Right atrium auricular region (tissue), 2 donors: ENCODE results near the gene ERBB4. TPM values are rescaled to one million over a fixed set of nuclear protein-coding genes. Genes with fewer than 3 reads are reported as not detected.

Experiments used
- DNase-seq: peaks from one replicate; pipeline ENCODE4 v3.0.0-alpha.2; 2019; ENCODE audit warnings: low spot score
- H3K27ac ChIP-seq, 2 donors: fragments of 200-600 bp; sonication (generic); 1 replicate in 1 of 2; 2 replicates in 1 of 2; pipeline ENCODE4 v1.5.1; 2016 to 2019
- H3K27me3 ChIP-seq, 2 donors: fragments of 200-600 bp; sonication (generic); one replicate each; pipeline versions ENCODE4 v1.5.1 to v1.6.0; 2017 to 2019
- H3K36me3 ChIP-seq: fragments of 200-600 bp; sonication (generic); one replicate; pipeline ENCODE4 v1.5.1; 2016
- H3K4me1 ChIP-seq, 2 donors: fragments of 200-600 bp; sonication (generic); one replicate each; pipeline versions ENCODE4 v1.5.1 to v1.6.0; 2017 to 2019
- H3K4me3 ChIP-seq, 2 donors: fragments of 200-600 bp; sonication (generic); 1 replicate in 1 of 2; 2 replicates in 1 of 2; pipeline ENCODE4 v1.5.1; 2017 to 2019; ENCODE audit warnings: mild to moderate bottlenecking in 1 of 2, moderate library complexity in 1 of 2
- H3K9me3 ChIP-seq, 2 donors: fragments of 200-600 bp; sonication (generic); one replicate each; pipeline ENCODE4 v1.5.1; 2019
- total RNA-seq, 2 donors: library from RNA; depleted of rRNA; stranded (reverse); fragments of >200 nt; gene quantifications; one replicate each; pipeline ENCODE4 v1.1.0, GENCODE V29; 2016
- TF ChIP-seq, protein P1 (sequence below), 2 donors: fragments of 200-600 bp; sonication (generic); IDR thresholded peaks; one replicate each; pipeline ENCODE4 v1.5.1; 2019; ENCODE audit warnings: antibody characterized with exemption in 2 of 2

ERBB4 gene
- total RNA-seq, 2 donors from 2014 or later = 12.4 to 22.4 TPM

DNA sequence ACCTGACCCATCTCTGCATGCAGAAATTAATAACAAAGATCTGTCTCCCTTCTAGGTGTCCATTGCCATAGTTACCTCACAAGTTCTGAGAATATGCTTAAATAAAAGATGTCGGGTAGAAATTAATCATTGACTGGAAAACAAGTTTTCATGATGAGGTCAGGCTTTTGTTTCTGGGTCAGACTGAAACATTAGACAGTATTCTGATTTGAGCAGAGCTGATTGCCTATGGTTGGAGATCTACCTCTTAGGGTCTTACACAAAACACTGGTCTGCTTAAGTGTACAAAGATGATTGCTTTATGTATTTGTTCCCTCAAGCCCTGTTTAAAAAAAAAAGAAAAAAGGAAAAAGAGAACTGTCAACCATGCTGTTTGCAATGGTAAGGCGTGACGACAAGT, 1025.8 kb downstream of the ERBB4 start:
- H3K36me3 ChIP-seq = no peaks in the 10 kb centered on the region
- H3K4me1 ChIP-seq = no peaks in the 10 kb centered on the region
- H3K4me3 ChIP-seq = no peak overlapping the region
- TF ChIP-seq, protein P1, sequence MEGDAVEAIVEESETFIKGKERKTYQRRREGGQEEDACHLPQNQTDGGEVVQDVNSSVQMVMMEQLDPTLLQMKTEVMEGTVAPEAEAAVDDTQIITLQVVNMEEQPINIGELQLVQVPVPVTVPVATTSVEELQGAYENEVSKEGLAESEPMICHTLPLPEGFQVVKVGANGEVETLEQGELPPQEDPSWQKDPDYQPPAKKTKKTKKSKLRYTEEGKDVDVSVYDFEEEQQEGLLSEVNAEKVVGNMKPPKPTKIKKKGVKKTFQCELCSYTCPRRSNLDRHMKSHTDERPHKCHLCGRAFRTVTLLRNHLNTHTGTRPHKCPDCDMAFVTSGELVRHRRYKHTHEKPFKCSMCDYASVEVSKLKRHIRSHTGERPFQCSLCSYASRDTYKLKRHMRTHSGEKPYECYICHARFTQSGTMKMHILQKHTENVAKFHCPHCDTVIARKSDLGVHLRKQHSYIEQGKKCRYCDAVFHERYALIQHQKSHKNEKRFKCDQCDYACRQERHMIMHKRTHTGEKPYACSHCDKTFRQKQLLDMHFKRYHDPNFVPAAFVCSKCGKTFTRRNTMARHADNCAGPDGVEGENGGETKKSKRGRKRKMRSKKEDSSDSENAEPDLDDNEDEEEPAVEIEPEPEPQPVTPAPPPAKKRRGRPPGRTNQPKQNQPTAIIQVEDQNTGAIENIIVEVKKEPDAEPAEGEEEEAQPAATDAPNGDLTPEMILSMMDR (IDR thresholded peaks at IDR 0.05) = no peak
- H3K27ac ChIP-seq = no peak overlapping the region
- DNase-seq = no peak
- H3K9me3 ChIP-seq = no peaks in the 10 kb centered on the region
- no peaks in the 10 kb centered on the region for H3K27me3 ChIP-seq

- Histone ChIP-seq H3K27me3 (no peaks in the 10 kb centered on the region), H3K27ac (no peak overlapping the region), H3K36me3 (no peaks in the 10 kb centered on the region), H3K4me1 (no peaks in the 10 kb centered on the region), H3K9me3 (peaks cover 0 to 9% of the 10 kb centered on the region in 2 donors), H3K4me3 (no peak overlapping the region)
- DNase-seq = no peak
- TF ChIP-seq, protein P1 (IDR thresholded peaks at IDR 0.05) = no peak
Observed at GRCh38 chr2:211503856-211504255, 1034.7 kb downstream of the ERBB4 start.

GRCh38 chr2:211503198-211503597, 1035.4 kb downstream of the ERBB4 start:
- Histone ChIP-seq H3K4me1 (no peaks in the 10 kb centered on the region), H3K27me3 (no peaks in the 10 kb centered on the region), H3K9me3 (peaks cover 0 to 9% of the 10 kb centered on the region in 2 donors), H3K4me3 (no peak overlapping the region), H3K36me3 (no peaks in the 10 kb centered on the region), H3K27ac (no peak overlapping the region)
- TF ChIP-seq, protein P1 (IDR thresholded peaks at IDR 0.05) = no peak
- no peak for DNase-seq

- H3K27me3 ChIP-seq = no peaks in the 10 kb centered on the region
- DNase-seq = no peak
- no peaks in the 10 kb centered on the region for H3K9me3 ChIP-seq
- no peak overlapping the region for H3K27ac ChIP-seq
- TF ChIP-seq, protein P1 (IDR thresholded peaks at IDR 0.05) = no peak
- no peaks in the 10 kb centered on the region for H3K36me3 ChIP-seq
- no peaks in the 10 kb centered on the region for H3K4me1 ChIP-seq
- H3K4me3 ChIP-seq = no peak overlapping the region
Observed at GRCh38 chr2:211498551-211499205, 1039.9 kb downstream of the ERBB4 start.

DNA sequence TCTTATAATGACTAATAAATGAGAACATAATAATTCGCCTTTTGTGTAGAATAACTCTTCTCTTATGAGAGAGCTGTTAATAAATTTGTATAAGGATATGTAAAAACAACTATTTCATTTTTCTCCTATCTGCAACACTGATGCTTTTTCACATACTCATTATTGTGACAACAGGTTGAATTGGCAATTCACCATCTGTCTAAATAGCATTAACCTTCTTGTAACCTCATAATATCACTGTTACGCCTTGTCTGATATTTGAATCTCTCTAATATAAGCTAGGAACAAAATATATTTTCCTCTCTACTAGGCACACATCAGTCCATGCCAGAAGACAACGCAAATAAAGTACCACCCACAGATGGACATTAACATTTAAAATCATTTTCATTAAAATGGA, 1043.3 kb downstream of the ERBB4 start:
- H3K36me3 ChIP-seq = no peaks in the 10 kb centered on the region
- TF ChIP-seq, protein P1 (IDR thresholded peaks at IDR 0.05) = no peak

GRCh38 chr2:211494536-211494935, 1044.1 kb downstream of the ERBB4 start:
- no peaks in the 10 kb centered on the region for H3K4me1 ChIP-seq
- H3K9me3 ChIP-seq = no peaks in the 10 kb centered on the region
- H3K4me3 ChIP-seq = no peak overlapping the region
- TF ChIP-seq, protein P1 (IDR thresholded peaks at IDR 0.05) = no peak
- no peak overlapping the region for H3K27ac ChIP-seq
- H3K36me3 ChIP-seq = no peaks in the 10 kb centered on the region
- no peaks in the 10 kb centered on the region for H3K27me3 ChIP-seq
- no peak for DNase-seq

More for the DNA sequence above, 1043.3 kb downstream of the ERBB4 start:
- Histone ChIP-seq H3K9me3 (no peaks in the 10 kb centered on the region), H3K27me3 (no peaks in the 10 kb centered on the region), H3K4me3 (no peak overlapping the region), H3K4me1 (no peaks in the 10 kb centered on the region), H3K27ac (no peak overlapping the region)
- no peak for DNase-seq
